ENCODE measurements around the gene PM20D1. TPM values are rescaled to one million over a fixed set of nuclear protein-coding genes. Genes with fewer than 3 reads are reported as not detected.

PM20D1 gene
- polyA plus RNA-seq, 3 donors = not detected

- 100% methylated on average over 3 of the region's 9 CpGs for WGBS (ENCODE audit: insufficient coverage)
- H3K9ac ChIP-seq (ENCODE audit: insufficient read depth, low read length, poor library complexity, severe bottlenecking) = no peak overlapping the region
- no peak overlapping the region for H3K4me3 Mint-ChIP-seq
- H3K36me3 ChIP-seq (replicated peaks in 1 of 2; ENCODE audit: control insufficient read depth in 1 of 2, insufficient read depth in 2 of 2, low read length in 2 of 2) = no peaks in the 10 kb centered on the region
- no peak overlapping the region for H3K27ac ChIP-seq (ENCODE audit: low read depth in 1 of 2, low read length in 2 of 2)
- intact Hi-C loops (cut with micrococcal nuclease) = no loop called here
- no peak overlapping the region for H3K4me3 ChIP-seq (replicated peaks in 1 of 3; ENCODE audit: low read depth in 2 of 3, low read length in 3 of 3)
- no peaks in the 10 kb centered on the region for H4K20me1 ChIP-seq (ENCODE audit: insufficient read depth, low read length)
- H3K27ac Mint-ChIP-seq = no peak overlapping the region
- H3K4me1 ChIP-seq (ENCODE audit: control insufficient read depth in 1 of 2, insufficient read depth in 2 of 2, low read length in 2 of 2) = peaks cover 0 to 4% of the 10 kb centered on the region in 2 donors
- no peaks in the 10 kb centered on the region for H3K27me3 ChIP-seq (ENCODE audit: control insufficient read depth in 2 of 2, insufficient read depth in 2 of 2, low read length in 2 of 2)
- no peak overlapping the region for H2AFZ ChIP-seq (ENCODE audit: insufficient read depth, low read depth, low read length, poor library complexity, severe bottlenecking)
- H3K4me2 ChIP-seq (replicated peaks; ENCODE audit: extremely low read depth, low read length, poor library complexity, severe bottlenecking) = no peak overlapping the region
- H3K9me3 Mint-ChIP-seq = peaks cover 0 to under 1% (median 0%) of the 10 kb centered on the region in 7 donors
- no peaks in the 10 kb centered on the region for H3K79me2 ChIP-seq (ENCODE audit: insufficient read depth, low read length)
- peaks cover 0 to 2% of the 10 kb centered on the region in 2 donors for H3K36me3 Mint-ChIP-seq
- no peak for TF ChIP-seq CTCF (IDR thresholded peaks at IDR 0.05)
- H3K4me1 Mint-ChIP-seq = peaks cover 11% of the 10 kb centered on the region
- no peak for DNase-seq
- H3K9me3 ChIP-seq (replicated peaks in 1 of 2; ENCODE audit: control insufficient read depth in 1 of 2, insufficient read depth in 1 of 2, low read length in 2 of 2) = no peaks in the 10 kb centered on the region
- peaks cover 0 to under 1% (median 0%) of the 10 kb centered on the region in 3 donors for H3K27me3 Mint-ChIP-seq (ENCODE audit: low read depth in 3 of 3)
Measured at GRCh38 chr1:205785446-205785845, 64.5 kb downstream of the PM20D1 start.

GRCh38 chr1:205783904-205784303, 66.0 kb downstream of the PM20D1 start:
- H4K20me1 ChIP-seq (ENCODE audit: insufficient read depth, low read length) = no peaks in the 10 kb centered on the region
- WGBS (ENCODE audit: insufficient coverage) = 100% methylated on average over 4 of the region's 4 CpGs
- peaks cover 0 to 1% (median 0%) of the 10 kb centered on the region in 7 donors for H3K9me3 Mint-ChIP-seq
- DNase-seq = no peak
- H3K9ac ChIP-seq (ENCODE audit: insufficient read depth, low read length, poor library complexity, severe bottlenecking) = no peak overlapping the region
- H3K4me3 ChIP-seq (replicated peaks in 1 of 3; ENCODE audit: low read depth in 2 of 3, low read length in 3 of 3) = no peak overlapping the region
- no peak overlapping the region for H3K27ac Mint-ChIP-seq
- H3K79me2 ChIP-seq (ENCODE audit: insufficient read depth, low read length) = no peaks in the 10 kb centered on the region
- no peaks in the 10 kb centered on the region for H3K36me3 Mint-ChIP-seq
- no peaks in the 10 kb centered on the region for H3K36me3 ChIP-seq (replicated peaks in 1 of 2; ENCODE audit: control insufficient read depth in 1 of 2, insufficient read depth in 2 of 2, low read length in 2 of 2)
- intact Hi-C loops (cut with micrococcal nuclease) = no loop called here
- peaks cover 12% of the 10 kb centered on the region for H3K4me1 Mint-ChIP-seq
- peaks cover under 1 to 4% of the 10 kb centered on the region in 2 donors for H3K4me1 ChIP-seq (ENCODE audit: control insufficient read depth in 1 of 2, insufficient read depth in 2 of 2, low read length in 2 of 2)
- TF ChIP-seq CTCF (IDR thresholded peaks at IDR 0.05) = no peak
- H3K4me3 Mint-ChIP-seq = no peak overlapping the region
- H3K27me3 ChIP-seq (ENCODE audit: control insufficient read depth in 2 of 2, insufficient read depth in 2 of 2, low read length in 2 of 2) = no peaks in the 10 kb centered on the region
- no peak overlapping the region for H2AFZ ChIP-seq (ENCODE audit: insufficient read depth, low read depth, low read length, poor library complexity, severe bottlenecking)
- H3K9me3 ChIP-seq (replicated peaks in 1 of 2; ENCODE audit: control insufficient read depth in 1 of 2, insufficient read depth in 1 of 2, low read length in 2 of 2) = no peaks in the 10 kb centered on the region
- no peak overlapping the region for H3K4me2 ChIP-seq (replicated peaks; ENCODE audit: extremely low read depth, low read length, poor library complexity, severe bottlenecking)
- H3K27ac ChIP-seq (ENCODE audit: low read depth in 1 of 2, low read length in 2 of 2) = no peak overlapping the region
- peaks cover 0 to 3% (median 2%) of the 10 kb centered on the region in 3 donors for H3K27me3 Mint-ChIP-seq (ENCODE audit: low read depth in 3 of 3)

Measured in CD14-positive monocyte (primary cell).